Thyroid gland (tissue), 4 donors: ENCODE results near the gene GRB10. TPM values are rescaled to one million over a fixed set of nuclear protein-coding genes. Genes with fewer than 3 reads are reported as not detected.
A peak's percentile ranks its signal among the peaks of the same experiment; 100 is the strongest.

ENCODE experiments used
- DNase-seq, 2 donors: peaks; one replicate each; pipeline ENCODE4 v3.0.0-alpha.2; 2019
- H3K27ac ChIP-seq, 3 donors: fragments of 200-600 bp; sonication (generic); 1 replicate in 2 of 3; 2 replicates in 1 of 3; pipeline ENCODE4 v1.5.1; 2016 to 2019; ENCODE audit warnings: mild to moderate bottlenecking in 1 of 3, moderate library complexity in 1 of 3
- H3K27me3 ChIP-seq: fragments of 200-600 bp; sonication (generic); one replicate; pipeline ENCODE4 v1.5.1; 2019
- H3K36me3 ChIP-seq, 2 donors: fragments of 200-600 bp; sonication (generic); one replicate each; pipeline ENCODE4 v1.5.1; 2016 to 2019
- H3K4me1 ChIP-seq, 2 donors: fragments of 200-600 bp; sonication (generic); one replicate each; pipeline ENCODE4 v1.5.1; 2017 to 2019
- H3K4me3 ChIP-seq, 3 donors: fragments of 200-600 bp; sonication (generic); replicated peaks in 1 of 3; 1 replicate in 2 of 3; 2 replicates in 1 of 3; pipeline ENCODE4 v1.5.1; 2016; ENCODE audit warnings: mild to moderate bottlenecking in 1 of 3
- H3K9me3 ChIP-seq: fragments of 200-600 bp; sonication (generic); one replicate; pipeline ENCODE4 v1.5.1; 2017
- POLR2A ChIP-seq, 2 donors: fragments of 450-650 bp; IDR thresholded peaks; one replicate each; pipeline ENCODE4 v1.6.1; 2017; ENCODE audit warnings: antibody characterized with exemption in 2 of 2, mild to moderate bottlenecking in 2 of 2, moderate library complexity in 1 of 2
- WGBS, 2 donors: methylation state at CpG; one replicate each; pipeline ENCODE4 v1.1.5; 2017; 5-methylcytosine and 5-hydroxymethylcytosine counted together
- intact Hi-C: fragments of 100-400 bp; cut with DNase I; formaldehyde crosslinking; loops from one replicate; pipeline ENCODE4 v1.15.1; 2023
- total RNA-seq, 4 donors: library from RNA; depleted of rRNA; stranded (reverse); fragments of >200 nt; gene quantifications; one replicate each; pipeline ENCODE4 v1.2.3, GENCODE V29; 2016
- TF ChIP-seq, protein P1 (sequence below), 6 experiments: fragments of 200-600 bp in 3 of 6; fragments of 450-650 bp in 3 of 6; sonication (generic) in 3 of 6; IDR thresholded peaks; one replicate each; pipeline ENCODE4 v1.5.1; 2016 to 2019; ENCODE audit warnings: antibody characterized with exemption in 6 of 6, mild to moderate bottlenecking in 2 of 6, inconsistent platforms in 1 of 6, moderate library complexity in 1 of 6

The GRB10 gene
- total RNA-seq, 4 donors from 2014 or later = 21.3 to 99.2 (median 39.6) TPM

DNA sequence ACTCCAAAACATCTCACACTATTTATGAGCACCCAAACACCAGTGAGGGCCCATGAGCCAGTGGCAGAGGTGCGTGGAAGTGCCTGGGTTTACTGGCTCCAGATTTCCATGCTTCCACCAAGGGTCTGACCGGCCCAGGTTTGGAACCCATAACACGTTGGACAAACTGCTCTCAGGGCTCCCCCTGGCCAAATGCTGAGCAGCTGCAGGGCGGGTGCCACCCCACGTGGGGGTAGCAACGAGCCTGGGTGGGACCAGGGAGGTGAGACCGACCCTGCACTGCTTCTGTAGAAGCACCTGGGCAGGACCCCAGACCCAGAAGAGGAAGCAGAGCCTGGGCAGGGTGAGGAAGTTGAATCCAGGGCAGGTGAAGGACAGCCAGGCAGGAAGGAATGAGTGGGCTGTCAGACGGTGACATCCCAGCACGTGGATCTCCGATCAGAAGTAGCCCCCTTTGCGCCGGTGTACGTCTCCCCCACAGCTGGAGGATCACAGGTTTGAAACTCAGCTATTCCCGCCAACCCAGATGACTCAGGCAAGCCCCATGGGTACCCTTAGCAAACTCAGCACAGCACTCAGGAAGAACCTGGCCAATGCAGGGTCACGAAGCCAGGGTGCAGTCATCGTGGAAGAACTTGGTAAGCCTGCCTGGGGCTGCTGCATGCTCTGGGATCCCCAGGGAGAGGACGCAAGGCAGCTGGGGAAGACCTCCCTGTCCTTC is 117.1 kb downstream of the GRB10 start:
- Histone ChIP-seq H3K9me3 (no peaks in the 10 kb centered on the region), H3K4me3 (no peak overlapping the region), H3K4me1 (peaks cover 18 to 49% of the 10 kb centered on the region in 2 donors), H3K36me3 (no peaks in the 10 kb centered on the region), H3K27ac (peak overlapping the region in 1 of 3 donors; percentile 55), H3K27me3 (no peaks in the 10 kb centered on the region)
- WGBS, 2 donors = 67 to 74% methylated on average over 13 to 16 of the region's 17 CpGs
- TF ChIP-seq, protein P1, sequence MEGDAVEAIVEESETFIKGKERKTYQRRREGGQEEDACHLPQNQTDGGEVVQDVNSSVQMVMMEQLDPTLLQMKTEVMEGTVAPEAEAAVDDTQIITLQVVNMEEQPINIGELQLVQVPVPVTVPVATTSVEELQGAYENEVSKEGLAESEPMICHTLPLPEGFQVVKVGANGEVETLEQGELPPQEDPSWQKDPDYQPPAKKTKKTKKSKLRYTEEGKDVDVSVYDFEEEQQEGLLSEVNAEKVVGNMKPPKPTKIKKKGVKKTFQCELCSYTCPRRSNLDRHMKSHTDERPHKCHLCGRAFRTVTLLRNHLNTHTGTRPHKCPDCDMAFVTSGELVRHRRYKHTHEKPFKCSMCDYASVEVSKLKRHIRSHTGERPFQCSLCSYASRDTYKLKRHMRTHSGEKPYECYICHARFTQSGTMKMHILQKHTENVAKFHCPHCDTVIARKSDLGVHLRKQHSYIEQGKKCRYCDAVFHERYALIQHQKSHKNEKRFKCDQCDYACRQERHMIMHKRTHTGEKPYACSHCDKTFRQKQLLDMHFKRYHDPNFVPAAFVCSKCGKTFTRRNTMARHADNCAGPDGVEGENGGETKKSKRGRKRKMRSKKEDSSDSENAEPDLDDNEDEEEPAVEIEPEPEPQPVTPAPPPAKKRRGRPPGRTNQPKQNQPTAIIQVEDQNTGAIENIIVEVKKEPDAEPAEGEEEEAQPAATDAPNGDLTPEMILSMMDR (IDR thresholded peaks at IDR 0.05) = no peak
- no peak for TF ChIP-seq POLR2A (IDR thresholded peaks at IDR 0.05)
- intact Hi-C loops = no loop called here
- no peak for DNase-seq

DNA sequence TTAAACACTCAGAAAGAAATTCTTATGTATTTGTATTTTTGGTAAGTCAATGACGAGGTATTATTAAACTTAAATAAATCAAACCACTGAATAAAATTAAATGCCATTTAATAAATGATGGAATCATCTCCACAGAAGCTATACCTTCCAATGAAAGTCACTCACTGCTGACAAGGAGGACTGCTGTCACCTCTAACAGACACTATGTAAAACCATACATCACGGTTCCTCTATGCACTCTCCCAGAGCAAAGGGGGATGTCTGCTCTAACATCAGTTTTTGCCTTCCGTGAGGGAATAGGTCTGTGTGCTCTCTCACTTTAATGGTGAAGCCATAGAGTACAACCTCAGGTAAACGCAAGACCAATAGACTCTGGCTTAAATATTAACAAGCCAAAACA is 117.8 kb downstream of the GRB10 start:
- peak overlapping the region in 1 of 3 donors; percentile 55 for H3K27ac ChIP-seq

DNA sequence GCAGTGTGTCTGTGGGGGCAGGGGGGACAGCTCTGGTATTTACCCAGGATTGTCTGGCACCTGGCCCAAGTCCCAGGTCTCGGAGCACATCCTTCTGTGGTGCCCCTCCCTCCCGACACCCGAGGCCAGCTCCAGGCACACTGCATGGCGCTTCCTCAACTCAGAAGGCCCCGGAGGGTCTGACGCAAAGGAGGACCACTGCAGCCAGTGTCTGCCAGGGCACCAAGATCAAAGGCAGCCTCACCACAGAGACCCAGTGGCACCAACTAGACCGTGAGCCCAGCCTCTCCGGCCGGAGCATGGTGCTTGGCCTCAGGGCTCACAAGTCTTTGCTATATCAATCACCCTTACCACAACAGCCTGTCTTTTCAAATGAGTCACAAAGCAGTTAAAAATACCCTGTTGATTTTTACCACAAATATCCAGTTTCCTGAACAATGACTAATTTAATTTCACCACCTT is 118.2 kb downstream of the GRB10 start:
- Histone ChIP-seq H3K4me1 (peaks cover 18 to 54% of the 10 kb centered on the region in 2 donors), H3K27ac (peak overlapping the region in 1 of 3 donors; percentile 55), H3K36me3 (no peaks in the 10 kb centered on the region), H3K9me3 (no peaks in the 10 kb centered on the region), H3K27me3 (no peaks in the 10 kb centered on the region), H3K4me3 (no peak overlapping the region)
- TF ChIP-seq, protein P1 (IDR thresholded peaks at IDR 0.05) = no peak
- TF ChIP-seq POLR2A (IDR thresholded peaks at IDR 0.05) = no peak
- intact Hi-C loops = no loop called here
- DNase-seq = no peak
- WGBS, 2 donors = 81 to 89% methylated on average over 6 to 9 of the region's 9 CpGs

More for the DNA sequence above, 117.8 kb downstream of the GRB10 start:
- H3K9me3 ChIP-seq = no peaks in the 10 kb centered on the region
- intact Hi-C loops = no loop called here
- H3K36me3 ChIP-seq = no peaks in the 10 kb centered on the region
- 83 to 88% methylated on average over 4 of the region's 4 CpGs for WGBS, 2 donors
- no peak for DNase-seq
- H3K4me1 ChIP-seq = peaks cover 18 to 54% of the 10 kb centered on the region in 2 donors
- no peak overlapping the region for H3K4me3 ChIP-seq
- TF ChIP-seq POLR2A (IDR thresholded peaks at IDR 0.05) = no peak
- TF ChIP-seq, protein P1 (IDR thresholded peaks at IDR 0.05) = no peak
- no peaks in the 10 kb centered on the region for H3K27me3 ChIP-seq

DNA sequence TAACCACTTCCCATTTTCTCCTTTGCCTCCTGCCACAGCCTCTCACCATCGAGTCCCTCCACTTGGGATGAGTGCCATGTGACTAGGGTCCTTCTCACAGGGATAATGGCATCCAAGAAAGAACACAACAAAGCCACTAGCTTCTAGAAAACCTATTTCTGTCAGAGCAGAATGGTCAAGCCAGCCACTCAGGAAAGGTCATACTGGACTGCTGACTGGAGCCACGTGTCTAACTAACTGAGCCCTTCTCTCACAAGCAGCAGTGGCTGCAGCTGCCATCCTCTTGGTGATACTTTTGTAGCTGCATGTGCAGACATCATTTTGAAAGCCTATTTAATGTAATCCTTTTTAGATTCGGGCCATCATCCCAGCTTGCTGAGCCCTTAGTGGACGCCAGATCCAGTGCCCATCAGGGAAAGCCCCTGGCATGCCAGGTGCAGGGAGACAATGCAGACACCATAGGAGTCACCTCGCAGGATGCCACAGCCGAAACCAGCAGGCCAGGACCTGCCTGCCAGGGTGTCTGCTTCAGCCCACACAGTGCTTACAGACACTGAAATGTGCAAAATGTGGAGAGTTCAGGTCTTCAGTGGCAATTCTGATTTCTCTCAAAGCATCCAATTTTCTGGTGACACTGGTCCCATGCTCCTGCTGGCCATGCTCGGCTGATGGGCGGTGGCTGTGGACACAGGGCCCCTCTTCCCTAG is 119.1 kb downstream of the GRB10 start:
- TF ChIP-seq, protein P1 (IDR thresholded peaks at IDR 0.05) = no peak
- TF ChIP-seq POLR2A (IDR thresholded peaks at IDR 0.05) = no peak
- H3K9me3 ChIP-seq = no peaks in the 10 kb centered on the region
- no peaks in the 10 kb centered on the region for H3K27me3 ChIP-seq
- H3K4me1 ChIP-seq = peaks cover 16 to 62% of the 10 kb centered on the region in 2 donors
- no peak overlapping the region for H3K4me3 ChIP-seq
- no peak overlapping the region for H3K27ac ChIP-seq
- DNase-seq = no peak
- WGBS, 2 donors = 86% methylated on average over 5 to 7 of the region's 8 CpGs
- H3K36me3 ChIP-seq = no peaks in the 10 kb centered on the region
- intact Hi-C loops = no loop called here

DNA sequence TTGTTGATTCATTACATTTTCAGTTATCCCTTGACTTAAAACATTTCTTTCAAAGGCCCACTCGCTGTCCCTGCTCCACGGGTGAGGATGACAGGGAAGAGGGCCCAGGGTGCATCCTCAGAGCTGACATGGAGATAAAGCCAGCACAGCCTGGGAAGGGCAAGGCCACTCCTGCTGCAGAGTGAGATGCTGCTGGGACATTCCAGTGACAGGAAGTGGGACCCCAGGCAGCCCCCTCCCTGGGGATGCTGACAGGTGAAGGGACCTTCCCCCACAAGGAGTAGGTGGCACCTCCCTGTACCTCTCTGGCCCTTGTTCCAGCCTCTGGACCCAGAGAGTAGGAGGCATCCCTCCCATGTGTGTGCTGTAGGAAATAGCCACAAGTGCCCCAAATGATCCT is 119.7 kb downstream of the GRB10 start:
- Histone ChIP-seq H3K27me3 (no peaks in the 10 kb centered on the region), H3K9me3 (no peaks in the 10 kb centered on the region), H3K4me3 (no peak overlapping the region), H3K27ac (no peak overlapping the region), H3K36me3 (no peaks in the 10 kb centered on the region), H3K4me1 (peaks cover 11 to 60% of the 10 kb centered on the region in 2 donors)
- DNase-seq = no peak
- WGBS, 2 donors = 94 to 98% methylated on average over 2 of the region's 2 CpGs
- intact Hi-C loops = no loop called here
- TF ChIP-seq, protein P1 (IDR thresholded peaks at IDR 0.05) = no peak
- no peak for TF ChIP-seq POLR2A (IDR thresholded peaks at IDR 0.05)
